Stimulated activated memory B cell treated with anti-CD40 and anti-IgM and Interleukin-4, amounts not matched to agents 10 μg/mL and 1 μg/mL and 100 μg/mL, for 72 hours (primary cell): Measurements from ENCODE around the gene RASA3.

Source experiments
- ATAC-seq: fragments of 150-1000 bp; cut with Tn5 transposase; 2 replicates; pipeline ENCODE4 v1.10.0; 2021
- H3K27ac Mint-ChIP-seq: one replicate; pipeline ENCODE4 v1.8.0; 2022; ENCODE audit warnings: mild to moderate bottlenecking, mixed read lengths
- H3K27me3 Mint-ChIP-seq: one replicate; pipeline ENCODE4 v1.8.0; 2022; ENCODE audit warnings: mixed read lengths
- H3K36me3 Mint-ChIP-seq: one replicate; pipeline ENCODE4 v1.8.0; 2022; ENCODE audit warnings: mixed read lengths
- H3K4me1 Mint-ChIP-seq: one replicate; pipeline ENCODE4 v1.8.0; 2022; ENCODE audit warnings: mixed read lengths
- H3K4me3 Mint-ChIP-seq: one replicate; pipeline ENCODE4 v1.8.0; 2022; ENCODE audit warnings: mild to moderate bottlenecking, moderate library complexity, mixed read lengths
- H3K9me3 Mint-ChIP-seq: one replicate; pipeline ENCODE4 v1.8.0; 2022; ENCODE audit warnings: mixed read lengths

Gene RASA3

DNA sequence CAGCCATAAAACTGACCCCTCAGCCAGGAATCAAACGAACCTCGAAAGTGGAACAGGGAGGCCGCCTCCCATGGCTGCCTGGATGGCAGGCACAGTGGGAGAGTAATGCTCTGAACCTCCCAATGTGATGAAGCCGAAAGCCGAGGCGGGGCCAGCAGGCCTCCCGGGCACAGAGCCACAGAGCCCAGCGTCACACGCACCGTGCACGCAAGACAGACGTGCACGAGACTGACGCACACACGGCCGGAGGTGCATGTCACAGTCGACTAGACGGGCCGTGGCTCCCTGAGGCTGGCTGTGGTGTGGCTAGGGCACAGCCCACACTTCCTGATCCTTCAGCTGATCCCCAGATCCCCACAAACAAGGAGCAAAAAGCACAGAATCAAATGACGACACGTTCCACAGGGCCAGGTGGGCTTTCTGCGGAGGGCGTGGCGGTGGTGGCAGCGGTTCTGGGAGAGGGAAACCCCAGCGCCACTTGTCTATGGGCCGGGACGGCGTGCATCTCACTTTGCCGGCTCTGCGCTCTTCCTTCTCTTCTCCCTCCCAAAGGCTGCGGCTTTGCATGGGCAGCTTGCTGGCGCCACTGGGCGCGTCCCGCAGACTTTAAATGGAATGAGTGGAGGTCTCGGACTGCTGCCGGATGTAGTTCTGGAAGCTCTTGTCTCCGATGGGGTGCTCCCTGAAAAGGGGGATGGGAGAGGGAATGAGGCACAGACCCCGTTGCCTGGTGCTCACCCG is 153.5 kb downstream of the RASA3 start:
- Mint-ChIP-seq H3K27ac (no peak overlapping the region), H3K27me3 (no peaks in the 10 kb centered on the region), H3K4me3 (no peak overlapping the region), H3K4me1 (peaks cover 6% of the 10 kb centered on the region), H3K9me3 (peaks cover 3% of the 10 kb centered on the region), H3K36me3 (peaks cover 70% of the 10 kb centered on the region)
- ATAC-seq: no peak

DNA sequence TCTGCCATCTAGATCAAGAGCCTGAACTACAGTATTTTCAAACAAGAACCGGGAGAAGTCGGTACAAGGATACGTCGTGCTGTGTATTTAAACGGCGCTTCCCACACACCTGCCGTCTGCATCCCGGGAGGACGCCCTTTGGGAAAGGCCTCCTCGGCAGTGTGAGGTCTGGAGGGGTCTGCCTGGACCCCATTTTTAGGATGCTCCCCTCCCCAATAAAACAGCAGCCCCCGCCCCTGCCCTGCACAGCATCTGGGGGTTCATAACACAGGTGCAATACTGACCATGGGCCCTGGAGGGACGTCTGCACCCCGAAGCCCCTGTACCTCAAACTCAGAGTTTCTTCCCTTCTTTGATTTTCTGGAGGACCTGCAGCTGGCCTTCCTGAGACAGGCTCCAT is 154.4 kb downstream of the RASA3 start:
- no peaks in the 10 kb centered on the region for H3K27me3 Mint-ChIP-seq
- peaks cover 77% of the 10 kb centered on the region for H3K36me3 Mint-ChIP-seq
- no peak overlapping the region for H3K4me3 Mint-ChIP-seq
- H3K4me1 Mint-ChIP-seq: peaks cover 6% of the 10 kb centered on the region
- no peak overlapping the region for H3K27ac Mint-ChIP-seq
- H3K9me3 Mint-ChIP-seq: peaks cover 3% of the 10 kb centered on the region
- ATAC-seq: no peak

GRCh38 chr13:113976711-113977684 is 155.4 kb downstream of the RASA3 start:
- H3K27ac Mint-ChIP-seq: peak overlapping the region; percentile 30
- peaks cover 6% of the 10 kb centered on the region for H3K4me1 Mint-ChIP-seq
- no peaks in the 10 kb centered on the region for H3K27me3 Mint-ChIP-seq
- H3K4me3 Mint-ChIP-seq: no peak overlapping the region
- H3K9me3 Mint-ChIP-seq: peaks cover 3% of the 10 kb centered on the region
- ATAC-seq: no peak
- peaks cover 69% of the 10 kb centered on the region for H3K36me3 Mint-ChIP-seq

- peaks cover 3% of the 10 kb centered on the region for H3K9me3 Mint-ChIP-seq
- no peak for ATAC-seq
- no peaks in the 10 kb centered on the region for H3K27me3 Mint-ChIP-seq
- H3K4me3 Mint-ChIP-seq: no peak overlapping the region
- peaks cover 2% of the 10 kb centered on the region for H3K4me1 Mint-ChIP-seq
- peaks cover 54% of the 10 kb centered on the region for H3K36me3 Mint-ChIP-seq
- no peak overlapping the region for H3K27ac Mint-ChIP-seq
Observed at GRCh38 chr13:113975416-113975815, 157.0 kb downstream of the RASA3 start.

- Mint-ChIP-seq H3K27me3 (no peaks in the 10 kb centered on the region), H3K4me3 (no peak overlapping the region), H3K4me1 (no peaks in the 10 kb centered on the region), H3K9me3 (no peaks in the 10 kb centered on the region), H3K36me3 (peaks cover 45% of the 10 kb centered on the region), H3K27ac (no peak overlapping the region)
- ATAC-seq: no peak
Observed at GRCh38 chr13:113974304-113975281, 157.8 kb downstream of the RASA3 start.

DNA sequence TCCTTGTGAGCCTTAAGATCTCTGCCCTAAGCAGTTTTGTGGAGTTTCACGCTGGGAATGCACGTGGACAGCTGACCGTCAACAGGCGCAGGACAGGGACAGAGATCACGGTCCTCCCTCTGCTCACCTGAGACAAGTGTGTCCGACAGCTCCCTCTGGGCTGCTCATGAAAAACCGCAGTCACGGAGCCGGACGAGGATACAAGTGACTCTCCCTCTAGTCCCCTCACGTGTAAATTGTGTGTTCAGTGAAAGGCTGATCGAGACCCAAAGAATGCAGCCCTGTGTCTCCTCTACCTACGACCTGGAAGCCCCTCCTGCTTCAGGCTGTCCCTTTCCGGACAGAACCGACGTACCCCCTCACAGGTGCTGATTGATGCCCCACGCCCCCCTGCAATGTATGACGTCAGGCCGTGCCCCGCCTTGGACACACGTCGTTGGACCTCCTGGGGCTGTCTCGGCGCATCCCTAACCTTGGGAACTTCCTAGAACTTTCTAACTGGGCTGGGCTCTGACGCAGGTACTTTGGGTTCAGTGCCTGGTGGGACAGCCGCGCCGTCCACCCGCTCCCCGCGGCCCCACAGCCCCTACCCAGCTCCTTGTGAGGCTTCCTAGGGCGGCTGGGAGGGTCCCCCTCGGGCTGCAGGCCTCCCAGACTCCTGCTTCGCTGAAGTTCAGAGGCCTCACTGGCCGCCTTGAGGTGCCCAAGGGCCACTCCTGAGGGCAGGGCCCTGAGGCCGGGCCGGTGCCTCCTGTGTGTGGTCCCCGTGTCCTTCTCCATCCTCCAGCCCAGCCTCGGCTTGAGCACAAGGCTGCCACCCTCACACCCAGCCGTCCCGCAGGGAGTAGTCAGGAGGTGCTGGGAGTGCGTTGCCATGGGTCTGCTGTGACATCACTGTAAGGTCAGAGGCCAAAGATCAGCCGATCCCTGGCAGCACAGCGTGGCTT is 158.9 kb downstream of the RASA3 start, which contains the start of gene C13orf46:
C13orf46 (minus strand) TSS at position 859 of the 947 bp plus-strand sequence; CDS start at position 780, 79 bp downstream.
- no peak for ATAC-seq
- Mint-ChIP-seq H3K9me3 (no peaks in the 10 kb centered on the region), H3K36me3 (peaks cover 34% of the 10 kb centered on the region), H3K4me3 (no peak within 1 kb of the TSS), H3K27ac (no peak within 1 kb of the TSS), H3K4me1 (no peaks in the 10 kb centered on the region), H3K27me3 (no peaks in the 10 kb centered on the region)

GRCh38 chr13:113972451-113973217 is 159.8 kb downstream of the RASA3 start:
- Mint-ChIP-seq H3K4me3 (no peak overlapping the region), H3K9me3 (no peaks in the 10 kb centered on the region), H3K36me3 (peaks cover 26% of the 10 kb centered on the region), H3K27ac (no peak overlapping the region), H3K4me1 (no peaks in the 10 kb centered on the region), H3K27me3 (no peaks in the 10 kb centered on the region)
- ATAC-seq: no peak

DNA sequence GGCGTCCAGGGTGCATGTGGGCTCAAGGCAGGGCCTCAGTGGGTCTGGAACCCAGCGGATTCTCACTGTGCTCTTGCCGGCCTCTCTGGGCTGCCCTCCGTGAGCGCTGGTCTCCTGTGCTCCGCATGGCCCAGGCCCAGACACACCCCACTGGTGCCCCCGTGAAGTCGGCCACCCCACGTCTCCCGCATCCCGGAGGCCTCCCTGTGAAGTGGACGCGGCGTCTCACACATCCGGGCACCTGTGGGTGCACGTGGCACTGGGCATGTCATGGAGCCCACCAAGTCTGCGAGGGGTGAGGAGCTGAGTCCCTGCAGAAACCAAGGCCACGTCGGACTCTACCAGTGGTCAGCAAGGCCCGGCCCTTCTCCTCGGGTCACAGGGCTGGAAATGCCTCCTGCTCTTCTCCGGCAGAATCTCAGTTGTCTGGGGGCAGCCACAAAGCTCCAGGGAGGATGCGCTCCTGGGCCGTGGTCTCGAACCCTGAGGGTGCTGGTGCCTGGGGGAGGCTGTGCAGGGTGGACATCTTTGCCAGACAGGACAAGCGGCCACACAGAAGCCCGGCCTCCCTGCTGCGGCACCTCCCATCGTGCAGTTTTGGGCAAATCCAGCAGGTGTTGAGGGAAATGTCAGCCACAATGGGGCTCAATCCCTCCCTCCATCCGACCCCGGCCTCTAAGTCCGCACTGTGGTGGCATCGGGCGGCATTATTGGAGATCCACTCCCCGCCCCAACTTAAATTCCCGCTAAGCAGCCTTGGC is 160.8 kb downstream of the RASA3 start:
- Mint-ChIP-seq H3K27ac (no peak overlapping the region), H3K4me1 (no peaks in the 10 kb centered on the region), H3K36me3 (peaks cover 16% of the 10 kb centered on the region), H3K27me3 (no peaks in the 10 kb centered on the region), H3K9me3 (no peaks in the 10 kb centered on the region), H3K4me3 (no peak overlapping the region)
- ATAC-seq: no peak

- Mint-ChIP-seq H3K4me1 (no peaks in the 10 kb centered on the region), H3K36me3 (peaks cover 11% of the 10 kb centered on the region), H3K9me3 (no peaks in the 10 kb centered on the region), H3K27me3 (no peaks in the 10 kb centered on the region), H3K4me3 (no peak overlapping the region), H3K27ac (no peak overlapping the region)
- no peak for ATAC-seq
Observed at GRCh38 chr13:113970810-113971470, 161.5 kb downstream of the RASA3 start.

DNA sequence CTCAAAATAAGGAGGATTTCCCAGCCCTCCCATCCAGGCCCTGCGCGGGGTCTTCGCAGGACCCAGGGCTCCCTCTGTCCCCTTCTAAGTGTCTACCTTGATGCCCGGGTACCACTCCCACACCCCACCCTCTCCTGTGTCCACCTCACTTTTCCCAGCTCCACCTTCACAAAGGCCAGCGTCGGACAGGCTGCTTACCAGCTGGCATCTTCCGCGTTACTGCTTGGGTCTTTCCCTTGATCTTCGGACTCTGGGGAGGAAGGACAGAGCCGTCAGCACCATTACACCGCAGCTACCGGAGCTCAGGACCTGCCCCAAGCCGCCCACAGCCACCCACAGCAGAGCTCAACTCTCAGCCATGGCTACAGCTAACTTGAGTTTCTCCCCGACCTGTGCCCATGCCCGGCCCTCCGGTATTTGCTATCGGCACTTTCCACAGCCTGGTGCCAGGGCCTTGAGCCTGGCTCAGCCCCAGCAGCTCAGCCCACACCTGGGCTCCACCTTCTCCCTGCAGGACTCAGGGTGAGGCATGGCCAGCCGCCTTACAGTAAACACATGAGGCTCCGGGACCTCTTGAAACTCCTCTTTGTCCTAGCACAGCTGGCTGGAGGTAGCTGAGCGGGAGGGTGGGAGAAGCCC is 162.3 kb downstream of the RASA3 start:
- Mint-ChIP-seq H3K9me3 (no peaks in the 10 kb centered on the region), H3K27me3 (no peaks in the 10 kb centered on the region), H3K36me3 (peaks cover 11% of the 10 kb centered on the region), H3K27ac (no peak overlapping the region), H3K4me1 (no peaks in the 10 kb centered on the region), H3K4me3 (no peak overlapping the region)
- peak; percentile 22 for ATAC-seq

- peaks cover 11% of the 10 kb centered on the region for H3K36me3 Mint-ChIP-seq
- H3K27ac Mint-ChIP-seq: no peak overlapping the region
- no peak overlapping the region for H3K4me3 Mint-ChIP-seq
- H3K4me1 Mint-ChIP-seq: no peaks in the 10 kb centered on the region
- ATAC-seq: no peak
- no peaks in the 10 kb centered on the region for H3K27me3 Mint-ChIP-seq
- no peaks in the 10 kb centered on the region for H3K9me3 Mint-ChIP-seq
Observed at GRCh38 chr13:113969311-113969972, 163.0 kb downstream of the RASA3 start.
